Karpas-422 (cell line): Measurements from ENCODE around the gene TBC1D22A. TPM values are rescaled to one million over a fixed set of nuclear protein-coding genes. Genes with fewer than 3 reads are reported as not detected.

ENCODE experiments used
- DNase-seq: peaks from one replicate; pipeline ENCODE4 v3.0.0-alpha.2; 2015
- H2AFZ ChIP-seq: fragments of 200-600 bp; sonication (generic); 2 replicates; pipeline ENCODE4 v1.6.1; 2014; ENCODE audit warnings: antibody characterized with exemption, low read length, mixed read lengths
- H3K27ac ChIP-seq: fragments of 200-600 bp; sonication (generic); 2 replicates; pipeline ENCODE4 v1.5.1; 2014; ENCODE audit warnings: mild to moderate bottlenecking, low read length, moderate library complexity
- H3K27me3 ChIP-seq: fragments of 200-600 bp; sonication (generic); 2 replicates; pipeline ENCODE4 v1.6.1; 2014; ENCODE audit warnings: low read length, mixed read lengths
- H3K36me3 ChIP-seq: fragments of 200-600 bp; sonication (generic); 2 replicates; pipeline ENCODE4 v1.6.1; 2014; ENCODE audit warnings: low read length, mixed read lengths; ENCODE audit not compliant: insufficient read depth
- H3K4me1 ChIP-seq: fragments of 200-600 bp; sonication (generic); 2 replicates; pipeline ENCODE4 v1.6.1; 2014; ENCODE audit warnings: mild to moderate bottlenecking, low read length, mixed read lengths
- H3K4me2 ChIP-seq: fragments of 200-600 bp; sonication (generic); 2 replicates; pipeline ENCODE4 v1.6.1; 2014; ENCODE audit warnings: low read length, low read depth, mild to moderate bottlenecking; ENCODE audit not compliant: poor library complexity, severe bottlenecking
- H3K4me3 ChIP-seq: fragments of 200-600 bp; sonication (generic); 2 replicates; pipeline ENCODE4 v1.5.1; 2014; ENCODE audit warnings: mild to moderate bottlenecking, antibody characterized with exemption, low read length, mixed read lengths
- H3K79me2 ChIP-seq: fragments of 200-600 bp; sonication (generic); 2 replicates; pipeline ENCODE4 v1.6.1; 2014; ENCODE audit warnings: mild to moderate bottlenecking, low read length, mixed read lengths
- H3K9ac ChIP-seq: fragments of 200-600 bp; sonication (generic); 2 replicates; pipeline ENCODE4 v1.6.0; 2014; ENCODE audit warnings: low read length
- H3K9me2 ChIP-seq: fragments of 200-600 bp; sonication (generic), shearing (Covaris generic); replicated peaks from 2 replicates; pipeline ENCODE4 v1.6.0; 2014; ENCODE audit warnings: mild to moderate bottlenecking, low read length, moderate library complexity; ENCODE audit not compliant: insufficient read depth
- H3K9me3 ChIP-seq: fragments of 300-700, 200-600 bp; sonication (generic); 2 replicates; pipeline ENCODE4 v1.6.1; 2014; ENCODE audit warnings: low read length, mixed read lengths
- H4K20me1 ChIP-seq: fragments of 200-600 bp; sonication (generic); 2 replicates; pipeline ENCODE4 v1.6.1; 2014; ENCODE audit warnings: mild to moderate bottlenecking, antibody characterized with exemption, low read length, low read depth; ENCODE audit not compliant: insufficient read depth
- total RNA-seq: library from RNA; depleted of rRNA; stranded (reverse); fragments of >200 nt; shearing (Covaris generic); gene quantifications from 2 replicates; pipeline ENCODE4 v1.2.3, GENCODE V29; 2014; ENCODE audit warnings: low replicate concordance

TBC1D22A gene
- total RNA-seq, 1 experiment from 2014 or later: 27.7 TPM

DNA sequence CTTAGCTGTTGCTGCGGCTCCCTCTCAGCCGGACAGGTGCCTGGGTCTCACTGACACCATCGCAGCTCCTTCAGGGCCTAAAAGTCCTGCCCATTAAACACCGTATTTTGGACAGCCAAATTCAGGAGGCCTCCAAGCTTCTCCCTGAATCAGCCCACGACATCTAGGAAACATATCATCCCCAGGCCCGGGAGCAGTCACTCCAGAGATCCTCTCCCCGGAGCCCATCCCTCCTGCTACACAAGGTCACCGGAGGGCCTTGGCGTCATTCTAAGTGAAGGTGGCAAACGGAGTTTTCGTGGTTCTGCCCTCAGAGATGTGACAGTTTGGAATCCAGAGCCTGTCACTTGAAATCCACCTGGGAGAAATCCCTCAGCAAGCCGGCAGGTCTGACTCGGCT, 232.5 kb downstream of the TBC1D22A start:
- Histone ChIP-seq H3K79me2 (peaks cover 18% of the 10 kb centered on the region; the same call in 1 of the 2 replicates), H3K36me3 (peaks cover 2% of the 10 kb centered on the region; the same call in 1 of the 2 replicates)

DNA sequence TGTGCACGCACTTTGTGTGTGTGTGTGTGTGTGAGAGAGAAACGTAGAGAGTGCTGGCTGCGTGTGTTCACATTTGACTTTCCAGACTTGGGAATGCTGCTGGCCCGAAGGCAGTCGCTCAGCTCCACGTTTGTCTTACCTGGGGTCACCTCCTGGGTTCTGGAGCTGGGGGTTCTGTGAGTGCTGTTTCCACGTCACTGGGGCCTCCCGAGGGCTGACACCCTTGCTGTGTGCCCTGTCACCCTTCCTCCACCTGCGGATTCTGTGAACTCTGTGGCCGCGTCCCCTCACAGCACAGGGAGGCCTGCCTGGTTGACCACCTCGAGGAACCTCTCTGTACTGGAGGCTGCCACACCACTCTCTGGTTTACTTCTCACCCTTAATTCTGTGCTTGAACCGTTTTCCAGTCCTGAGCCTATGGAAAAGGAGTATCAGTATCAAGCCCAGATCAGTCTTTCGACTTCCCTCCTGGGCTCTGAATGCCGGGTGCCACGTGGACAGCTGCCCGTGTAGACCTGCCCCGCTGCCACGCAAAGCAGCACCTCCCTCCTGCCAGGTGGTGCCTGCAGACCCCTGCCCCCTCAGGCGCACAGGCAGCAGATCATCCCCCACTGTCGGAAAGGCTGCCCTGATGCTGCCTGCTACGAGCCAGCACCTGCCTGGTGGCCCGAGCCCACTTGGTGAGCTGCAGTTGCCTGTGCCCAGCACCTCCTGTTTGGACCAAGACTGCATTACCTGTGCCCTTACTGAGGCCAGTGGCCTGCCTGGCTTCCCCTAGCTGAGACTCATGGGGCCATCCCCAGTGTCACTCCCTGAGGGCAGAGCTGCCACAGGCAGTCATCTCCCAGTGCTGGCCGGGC, 233.3 kb downstream of the TBC1D22A start:
- DNase-seq: no peak
- H2AFZ ChIP-seq: no peak overlapping the region
- no peak overlapping the region for H3K9ac ChIP-seq
- no peak overlapping the region for H3K27ac ChIP-seq
- H3K4me1 ChIP-seq: no peaks in the 10 kb centered on the region
- no peaks in the 10 kb centered on the region for H3K27me3 ChIP-seq
- H3K9me2 ChIP-seq: no peaks in the 10 kb centered on the region
- no peaks in the 10 kb centered on the region for H4K20me1 ChIP-seq
- no peak overlapping the region for H3K4me2 ChIP-seq
- H3K79me2 ChIP-seq: peaks cover 15% of the 10 kb centered on the region; the same call in 1 of the 2 replicates
- H3K4me3 ChIP-seq: no peak overlapping the region
- H3K9me3 ChIP-seq: no peaks in the 10 kb centered on the region
- peaks cover 2% of the 10 kb centered on the region; the same call in 1 of the 2 replicates for H3K36me3 ChIP-seq

More for the DNA sequence above, 232.5 kb downstream of the TBC1D22A start:
- Histone ChIP-seq H3K4me2 (no peak overlapping the region), H3K27me3 (no peaks in the 10 kb centered on the region), H3K9ac (no peak overlapping the region), H3K4me3 (no peak overlapping the region), H2AFZ (no peak overlapping the region), H3K4me1 (no peaks in the 10 kb centered on the region), H4K20me1 (no peaks in the 10 kb centered on the region), H3K9me2 (no peaks in the 10 kb centered on the region), H3K27ac (no peak overlapping the region), H3K9me3 (no peaks in the 10 kb centered on the region)
- DNase-seq: no peak

DNA sequence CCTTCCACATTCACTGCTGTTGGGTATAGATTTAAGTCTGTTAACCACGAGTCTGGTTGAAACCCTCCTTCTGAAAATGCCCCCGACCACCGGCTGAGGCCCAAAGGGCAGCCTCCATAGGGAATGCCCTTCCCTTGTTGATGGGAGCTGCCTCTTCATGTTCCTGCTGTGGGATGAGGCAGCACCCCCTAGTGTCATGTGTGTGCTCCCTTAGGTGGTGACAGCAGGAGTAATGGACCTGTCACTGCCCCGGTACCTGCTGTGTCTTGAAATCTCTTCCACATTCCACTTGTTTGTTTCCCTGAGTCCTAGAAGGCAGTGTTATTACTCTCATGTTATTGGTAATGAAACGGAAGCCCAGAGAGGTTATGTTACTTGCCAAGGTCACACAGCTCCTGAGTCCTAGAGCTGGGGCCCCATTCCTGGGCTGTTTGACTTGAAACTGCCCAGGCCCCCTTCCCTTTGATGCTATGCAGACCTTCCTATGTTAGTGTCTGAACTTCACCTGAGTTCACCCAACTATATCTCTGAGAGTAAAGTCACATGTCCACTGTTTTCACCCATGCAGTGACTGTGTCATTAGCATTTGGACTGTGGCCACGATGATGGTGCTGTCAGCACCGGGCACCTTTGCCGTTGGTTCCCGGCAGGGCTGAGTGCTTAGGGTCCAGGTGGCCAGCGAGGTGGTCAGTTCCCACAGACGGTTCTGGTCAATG, 234.3 kb downstream of the TBC1D22A start:
- peaks cover 2% of the 10 kb centered on the region; the same call in 1 of the 2 replicates for H3K36me3 ChIP-seq
- H3K9ac ChIP-seq: no peak overlapping the region
- H3K79me2 ChIP-seq: peaks cover 15% of the 10 kb centered on the region; the same call in 1 of the 2 replicates
- H4K20me1 ChIP-seq: no peaks in the 10 kb centered on the region
- H3K9me3 ChIP-seq: no peaks in the 10 kb centered on the region
- no peak overlapping the region for H3K4me3 ChIP-seq
- no peak for DNase-seq
- no peak overlapping the region for H3K4me2 ChIP-seq
- no peak overlapping the region for H3K27ac ChIP-seq
- no peaks in the 10 kb centered on the region for H3K4me1 ChIP-seq
- no peaks in the 10 kb centered on the region for H3K27me3 ChIP-seq
- no peaks in the 10 kb centered on the region for H3K9me2 ChIP-seq
- H2AFZ ChIP-seq: no peak overlapping the region

DNA sequence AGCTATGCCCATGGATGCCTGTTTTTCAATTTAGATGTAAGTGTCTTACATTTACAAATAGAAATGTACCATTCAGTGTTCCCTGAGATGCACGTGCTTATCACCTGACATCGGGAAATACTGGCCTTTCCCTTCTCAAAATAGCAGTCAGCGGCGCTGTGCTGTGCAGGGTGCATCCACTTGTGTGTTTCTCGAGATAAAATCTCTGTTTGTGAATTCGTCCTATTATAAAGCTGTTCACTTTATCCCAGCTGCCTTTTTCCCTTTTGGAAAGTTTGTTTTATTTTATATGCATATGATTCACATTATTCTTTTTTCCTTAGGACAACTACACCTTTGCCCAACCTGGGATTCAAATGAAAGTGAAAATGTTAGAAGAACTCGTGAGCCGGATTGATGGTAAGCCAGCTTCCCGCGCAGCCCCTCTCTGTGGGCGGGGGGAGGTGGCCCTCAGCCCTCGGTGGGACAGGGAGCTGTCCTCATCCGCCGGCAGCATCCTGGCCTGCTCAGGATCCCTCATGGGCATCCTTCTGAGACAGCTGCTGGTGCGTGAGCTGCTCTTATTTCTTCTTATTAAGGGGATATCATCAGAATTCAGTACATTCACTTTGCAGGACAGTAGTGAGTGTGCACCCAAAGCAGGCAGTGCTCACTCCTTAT, 235.0 kb downstream of the TBC1D22A start:
- no peaks in the 10 kb centered on the region for H3K9me3 ChIP-seq
- no peak for DNase-seq
- H3K36me3 ChIP-seq: peaks cover 2% of the 10 kb centered on the region; the same call in 1 of the 2 replicates
- no peak overlapping the region for H3K27ac ChIP-seq
- no peak overlapping the region for H3K4me3 ChIP-seq
- H4K20me1 ChIP-seq: no peaks in the 10 kb centered on the region
- H3K79me2 ChIP-seq: peaks cover 12% of the 10 kb centered on the region; the same call in 1 of the 2 replicates
- H3K27me3 ChIP-seq: no peaks in the 10 kb centered on the region
- no peak overlapping the region for H3K4me2 ChIP-seq
- H3K4me1 ChIP-seq: no peaks in the 10 kb centered on the region
- no peaks in the 10 kb centered on the region for H3K9me2 ChIP-seq
- no peak overlapping the region for H3K9ac ChIP-seq
- H2AFZ ChIP-seq: no peak overlapping the region

DNA sequence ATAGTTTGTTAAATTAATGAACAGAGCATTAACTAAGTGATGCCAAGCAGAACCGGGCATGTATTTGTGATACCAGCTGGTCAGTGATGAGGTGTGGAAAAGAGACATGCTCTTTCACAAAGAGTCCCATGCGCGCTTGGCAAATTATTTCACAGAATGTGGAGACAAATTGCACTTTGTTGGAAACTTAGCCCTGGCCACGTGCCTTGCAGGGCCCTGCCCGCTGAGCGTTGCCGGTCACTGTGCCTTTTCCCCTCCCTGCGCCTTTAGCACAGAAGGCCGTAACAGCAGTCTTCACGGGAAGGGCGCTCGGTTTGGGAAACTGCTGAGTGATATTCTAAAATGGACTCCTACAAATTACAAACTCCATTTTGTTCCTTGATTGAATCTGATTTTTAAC, 235.9 kb downstream of the TBC1D22A start:
- Histone ChIP-seq H3K4me1 (no peaks in the 10 kb centered on the region), H2AFZ (no peak overlapping the region), H3K9me3 (no peaks in the 10 kb centered on the region), H3K9ac (no peak overlapping the region), H3K9me2 (no peaks in the 10 kb centered on the region), H3K27me3 (no peaks in the 10 kb centered on the region), H3K36me3 (peaks cover 7% of the 10 kb centered on the region; the same call in 1 of the 2 replicates), H3K79me2 (peaks cover 13% of the 10 kb centered on the region; the same call in 1 of the 2 replicates), H3K4me3 (no peak overlapping the region), H3K27ac (no peak overlapping the region), H4K20me1 (no peaks in the 10 kb centered on the region), H3K4me2 (no peak overlapping the region)
- DNase-seq: no peak

DNA sequence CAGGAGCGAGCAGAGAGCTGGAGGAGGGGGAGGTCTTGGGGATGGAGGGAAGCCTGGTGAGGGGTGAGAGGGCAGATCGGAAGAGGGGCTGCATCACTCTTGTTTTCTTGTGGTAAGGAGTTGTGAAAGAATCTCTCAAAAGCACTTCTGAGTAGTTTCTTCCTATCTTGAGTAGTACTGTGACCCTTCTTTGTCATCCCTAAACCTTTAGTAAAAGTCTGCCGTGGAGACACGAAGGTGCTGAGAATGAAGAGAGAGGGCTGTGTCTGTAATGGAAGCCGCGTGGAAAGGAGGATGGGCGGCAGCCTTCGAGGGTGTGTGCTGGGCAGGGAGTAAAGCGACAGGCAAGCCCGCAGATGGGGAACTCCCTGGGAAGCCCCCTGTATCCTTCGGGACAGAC, 237.8 kb downstream of the TBC1D22A start:
- no peaks in the 10 kb centered on the region for H3K9me2 ChIP-seq
- no peaks in the 10 kb centered on the region for H3K27me3 ChIP-seq
- H4K20me1 ChIP-seq: no peaks in the 10 kb centered on the region
- no peaks in the 10 kb centered on the region for H3K4me1 ChIP-seq
- H3K4me2 ChIP-seq: no peak overlapping the region
- H3K27ac ChIP-seq: no peak overlapping the region
- H3K9me3 ChIP-seq: no peaks in the 10 kb centered on the region
- H3K36me3 ChIP-seq: peaks cover 21% of the 10 kb centered on the region; the same call in 1 of the 2 replicates
- no peak overlapping the region for H3K9ac ChIP-seq
- peaks cover 28% of the 10 kb centered on the region for H3K79me2 ChIP-seq
- no peak for DNase-seq
- H2AFZ ChIP-seq: no peak overlapping the region
- no peak overlapping the region for H3K4me3 ChIP-seq

DNA sequence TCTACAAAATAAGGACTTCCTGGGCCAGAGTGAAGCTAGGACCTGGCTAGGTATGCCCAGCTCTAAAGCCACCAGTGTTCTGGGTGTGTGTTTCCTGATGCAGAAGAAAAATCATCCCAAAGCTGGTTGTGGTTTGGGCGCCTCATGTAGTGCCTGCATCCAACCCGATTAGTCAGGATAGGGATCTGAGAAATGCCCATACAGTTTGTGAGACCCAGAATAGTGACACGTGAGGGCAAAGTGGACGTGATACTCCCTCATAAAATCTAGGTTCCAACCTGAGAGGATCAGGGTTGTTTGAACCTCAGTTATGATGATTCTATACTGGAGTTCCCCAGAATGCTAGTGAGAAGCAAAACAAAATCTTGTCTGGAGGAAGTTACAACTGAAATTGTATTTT, 238.4 kb downstream of the TBC1D22A start:
- no peaks in the 10 kb centered on the region for H4K20me1 ChIP-seq
- peaks cover 35% of the 10 kb centered on the region for H3K79me2 ChIP-seq
- no peak overlapping the region for H3K4me2 ChIP-seq
- peaks cover 23% of the 10 kb centered on the region; the same call in 1 of the 2 replicates for H3K36me3 ChIP-seq
- DNase-seq: no peak
- H3K9ac ChIP-seq: no peak overlapping the region
- no peaks in the 10 kb centered on the region for H3K9me3 ChIP-seq
- H3K9me2 ChIP-seq: no peaks in the 10 kb centered on the region
- H3K4me1 ChIP-seq: no peaks in the 10 kb centered on the region
- no peak overlapping the region for H3K4me3 ChIP-seq
- no peak overlapping the region for H2AFZ ChIP-seq
- no peak overlapping the region for H3K27ac ChIP-seq
- H3K27me3 ChIP-seq: no peaks in the 10 kb centered on the region

DNA sequence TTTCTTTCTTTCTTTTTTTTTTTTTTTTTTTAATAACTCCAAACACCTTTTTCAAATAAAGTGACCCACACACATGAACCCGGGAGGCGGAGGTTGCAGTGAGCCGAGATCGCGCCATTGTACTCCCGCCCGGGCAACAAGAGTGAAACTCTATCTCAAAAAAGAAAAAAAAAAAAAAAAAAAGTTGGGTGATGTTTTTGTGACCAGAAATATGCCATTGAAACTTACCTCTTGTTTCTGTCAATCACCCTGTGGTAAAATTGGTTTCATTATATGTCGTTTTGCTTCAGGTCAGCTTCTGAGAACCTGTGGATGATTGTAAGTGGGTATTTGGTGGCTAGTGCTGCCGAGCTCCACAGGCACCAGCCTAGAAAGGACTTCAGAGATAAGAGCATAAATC, 238.8 kb downstream of the TBC1D22A start:
- peaks cover 35% of the 10 kb centered on the region for H3K79me2 ChIP-seq
- no peak overlapping the region for H3K4me2 ChIP-seq
- H3K4me3 ChIP-seq: no peak overlapping the region
- H3K27me3 ChIP-seq: no peaks in the 10 kb centered on the region
- DNase-seq: no peak
- no peak overlapping the region for H3K27ac ChIP-seq
- no peaks in the 10 kb centered on the region for H3K9me3 ChIP-seq
- H3K36me3 ChIP-seq: peaks cover 23% of the 10 kb centered on the region; the same call in 1 of the 2 replicates
- H3K9me2 ChIP-seq: no peaks in the 10 kb centered on the region
- H2AFZ ChIP-seq: no peak overlapping the region
- H3K4me1 ChIP-seq: no peaks in the 10 kb centered on the region
- H3K9ac ChIP-seq: no peak overlapping the region
- no peaks in the 10 kb centered on the region for H4K20me1 ChIP-seq
